Measurements from ENCODE around the gene DPYSL4. TPM values are rescaled to one million over a fixed set of nuclear protein-coding genes. Genes with fewer than 3 reads are reported as not detected.

Gene DPYSL4
- total RNA-seq, 1 experiment from 2014 or later: 9.9 TPM

DNA sequence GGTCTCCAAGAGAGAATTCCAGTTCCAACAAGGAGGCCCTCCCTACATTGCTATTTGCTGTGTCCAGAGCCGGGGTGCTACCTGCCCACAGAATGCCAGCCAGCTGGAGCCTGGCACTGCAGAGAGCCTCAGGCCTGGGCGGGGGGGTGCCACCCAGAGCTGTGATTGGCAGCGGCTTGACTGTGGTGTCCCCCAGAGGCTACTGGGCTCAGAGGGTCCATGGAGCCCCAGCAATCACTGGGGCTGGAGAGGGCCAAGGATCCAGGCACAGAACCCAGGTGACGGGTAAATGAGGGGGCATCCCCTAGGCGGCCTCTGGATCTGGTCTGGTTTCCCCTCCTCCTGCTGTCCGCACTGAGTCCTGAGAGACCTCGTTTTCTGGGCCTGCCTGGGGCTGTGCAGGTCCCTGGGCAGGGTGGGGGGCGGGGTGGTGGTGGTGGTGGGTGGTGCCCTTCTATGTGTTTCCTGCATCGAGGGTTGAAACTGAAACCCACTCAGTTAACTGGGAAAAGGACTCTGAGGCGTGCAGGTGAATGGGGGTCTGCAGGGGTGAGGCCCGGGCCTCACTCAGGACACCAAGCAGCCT is 12.6 kb downstream of the DPYSL4 start:
- POLR2A ChIA-PET: no interaction called here
- DNase-seq (ENCODE audit: low read depth, low spot score) (no peak), ATAC-seq (no peak)
- Histone ChIP-seq H3K4me3 (ENCODE audit: low read depth in 2 of 2, low read length in 2 of 2) (no peak overlapping the region), H3K27ac (ENCODE audit: low read length) (no peak overlapping the region), H3K4me1 (ENCODE audit: control insufficient read depth, insufficient read depth, low read length) (no peaks in the 10 kb centered on the region), H3K27me3 (ENCODE audit: control insufficient read depth, insufficient read depth, low read length) (no peaks in the 10 kb centered on the region), H3K36me3 (ENCODE audit: control insufficient read depth, insufficient read depth, low read length) (no peaks in the 10 kb centered on the region), H3K9me3 (ENCODE audit: control insufficient read depth, insufficient read depth, low read depth, low read length) (no peaks in the 10 kb centered on the region)
- in situ Hi-C loops (cut with HindIII; ENCODE audit: low pct_unique_long_range_greater_than_20kb, low sequenced_read_pairs) (no loop called here), intact Hi-C loops (cut with micrococcal nuclease; ENCODE audit: unreplicated experiment) (no loop called here)
- TF ChIP-seq, protein P1, sequence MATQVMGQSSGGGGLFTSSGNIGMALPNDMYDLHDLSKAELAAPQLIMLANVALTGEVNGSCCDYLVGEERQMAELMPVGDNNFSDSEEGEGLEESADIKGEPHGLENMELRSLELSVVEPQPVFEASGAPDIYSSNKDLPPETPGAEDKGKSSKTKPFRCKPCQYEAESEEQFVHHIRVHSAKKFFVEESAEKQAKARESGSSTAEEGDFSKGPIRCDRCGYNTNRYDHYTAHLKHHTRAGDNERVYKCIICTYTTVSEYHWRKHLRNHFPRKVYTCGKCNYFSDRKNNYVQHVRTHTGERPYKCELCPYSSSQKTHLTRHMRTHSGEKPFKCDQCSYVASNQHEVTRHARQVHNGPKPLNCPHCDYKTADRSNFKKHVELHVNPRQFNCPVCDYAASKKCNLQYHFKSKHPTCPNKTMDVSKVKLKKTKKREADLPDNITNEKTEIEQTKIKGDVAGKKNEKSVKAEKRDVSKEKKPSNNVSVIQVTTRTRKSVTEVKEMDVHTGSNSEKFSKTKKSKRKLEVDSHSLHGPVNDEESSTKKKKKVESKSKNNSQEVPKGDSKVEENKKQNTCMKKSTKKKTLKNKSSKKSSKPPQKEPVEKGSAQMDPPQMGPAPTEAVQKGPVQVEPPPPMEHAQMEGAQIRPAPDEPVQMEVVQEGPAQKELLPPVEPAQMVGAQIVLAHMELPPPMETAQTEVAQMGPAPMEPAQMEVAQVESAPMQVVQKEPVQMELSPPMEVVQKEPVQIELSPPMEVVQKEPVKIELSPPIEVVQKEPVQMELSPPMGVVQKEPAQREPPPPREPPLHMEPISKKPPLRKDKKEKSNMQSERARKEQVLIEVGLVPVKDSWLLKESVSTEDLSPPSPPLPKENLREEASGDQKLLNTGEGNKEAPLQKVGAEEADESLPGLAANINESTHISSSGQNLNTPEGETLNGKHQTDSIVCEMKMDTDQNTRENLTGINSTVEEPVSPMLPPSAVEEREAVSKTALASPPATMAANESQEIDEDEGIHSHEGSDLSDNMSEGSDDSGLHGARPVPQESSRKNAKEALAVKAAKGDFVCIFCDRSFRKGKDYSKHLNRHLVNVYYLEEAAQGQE (IDR thresholded peaks at IDR 0.05; ENCODE audit: insufficient read depth in 1 of 2, low read depth in 2 of 2, low read length in 1 of 2): no peak
- TF ChIP-seq, protein P2, sequence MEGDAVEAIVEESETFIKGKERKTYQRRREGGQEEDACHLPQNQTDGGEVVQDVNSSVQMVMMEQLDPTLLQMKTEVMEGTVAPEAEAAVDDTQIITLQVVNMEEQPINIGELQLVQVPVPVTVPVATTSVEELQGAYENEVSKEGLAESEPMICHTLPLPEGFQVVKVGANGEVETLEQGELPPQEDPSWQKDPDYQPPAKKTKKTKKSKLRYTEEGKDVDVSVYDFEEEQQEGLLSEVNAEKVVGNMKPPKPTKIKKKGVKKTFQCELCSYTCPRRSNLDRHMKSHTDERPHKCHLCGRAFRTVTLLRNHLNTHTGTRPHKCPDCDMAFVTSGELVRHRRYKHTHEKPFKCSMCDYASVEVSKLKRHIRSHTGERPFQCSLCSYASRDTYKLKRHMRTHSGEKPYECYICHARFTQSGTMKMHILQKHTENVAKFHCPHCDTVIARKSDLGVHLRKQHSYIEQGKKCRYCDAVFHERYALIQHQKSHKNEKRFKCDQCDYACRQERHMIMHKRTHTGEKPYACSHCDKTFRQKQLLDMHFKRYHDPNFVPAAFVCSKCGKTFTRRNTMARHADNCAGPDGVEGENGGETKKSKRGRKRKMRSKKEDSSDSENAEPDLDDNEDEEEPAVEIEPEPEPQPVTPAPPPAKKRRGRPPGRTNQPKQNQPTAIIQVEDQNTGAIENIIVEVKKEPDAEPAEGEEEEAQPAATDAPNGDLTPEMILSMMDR (IDR thresholded peaks at IDR 0.05): no peak
- TF ChIP-seq POLR2AphosphoS5 (IDR thresholded peaks at IDR 0.05; ENCODE audit: low read depth, low read length): no peak
- no TSS peak for BruUV-seq (replicated peaks)
- CTCF ChIA-PET: no interaction called here

DNA sequence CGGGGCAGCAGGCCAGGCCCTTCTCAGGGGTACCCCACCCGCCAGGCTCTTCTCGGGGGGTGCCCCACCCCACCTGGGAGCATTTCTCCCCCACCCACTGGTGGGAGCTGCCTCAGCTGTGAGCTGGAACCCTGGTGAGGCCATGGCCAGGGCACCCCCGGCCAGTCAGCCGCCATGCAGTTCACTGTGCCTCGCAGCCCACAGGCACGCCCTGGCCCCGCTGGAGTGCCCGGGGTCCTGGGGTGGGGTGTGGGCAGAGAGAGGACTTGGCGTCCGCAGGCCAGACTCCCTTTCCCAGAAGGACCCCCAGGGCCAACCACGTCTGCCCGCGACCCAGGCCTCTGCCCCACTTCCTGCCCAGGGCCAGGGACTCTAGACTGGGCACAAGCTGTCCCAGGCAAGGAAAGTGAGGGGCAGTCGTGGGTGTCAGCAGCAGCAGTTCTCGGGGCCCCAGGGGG is 13.1 kb downstream of the DPYSL4 start:
- Histone ChIP-seq H3K27me3 (ENCODE audit: control insufficient read depth, insufficient read depth, low read length) (no peaks in the 10 kb centered on the region), H3K9me3 (ENCODE audit: control insufficient read depth, insufficient read depth, low read depth, low read length) (no peaks in the 10 kb centered on the region), H3K4me1 (ENCODE audit: control insufficient read depth, insufficient read depth, low read length) (no peaks in the 10 kb centered on the region), H3K36me3 (ENCODE audit: control insufficient read depth, insufficient read depth, low read length) (no peaks in the 10 kb centered on the region), H3K4me3 (ENCODE audit: low read depth in 2 of 2, low read length in 2 of 2) (no peak overlapping the region), H3K27ac (ENCODE audit: low read length) (no peak overlapping the region)
- CTCF ChIA-PET: no interaction called here
- no TSS peak for BruUV-seq (replicated peaks)
- in situ Hi-C loops (cut with HindIII; ENCODE audit: low pct_unique_long_range_greater_than_20kb, low sequenced_read_pairs) (no loop called here), intact Hi-C loops (cut with micrococcal nuclease; ENCODE audit: unreplicated experiment) (no loop called here)
- no peak for ATAC-seq
- POLR2A ChIA-PET: no interaction called here
- TF ChIP-seq, protein P2 (IDR thresholded peaks at IDR 0.05): no peak
- TF ChIP-seq, protein P1 (IDR thresholded peaks at IDR 0.05; ENCODE audit: insufficient read depth in 1 of 2, low read depth in 2 of 2, low read length in 1 of 2): no peak
- no peak for DNase-seq (ENCODE audit: low read depth, low spot score)

All from Panc1 (cell line).